ENCODE data around the gene GLYR1. TPM values are rescaled to one million over a fixed set of nuclear protein-coding genes. Genes with fewer than 3 reads are reported as not detected.

Gene GLYR1
- total and polyA plus RNA-seq, 4 donors = 18.1 to 50.2 (median 40.6) TPM

GRCh38 chr16:4771646-4772045 is 75.4 kb downstream of the GLYR1 start:
- Histone ChIP-seq H3K4me1 (ENCODE audit: control insufficient read depth in 4 of 4, insufficient read depth in 4 of 4, low read length in 3 of 4) (peaks cover 3 to 16% (median 14%) of the 10 kb centered on the region in 4 donors), H3K27me3 (ENCODE audit: control insufficient read depth in 4 of 4, insufficient read depth in 4 of 4, low read length in 3 of 4) (no peaks in the 10 kb centered on the region), H3K4me3 (ENCODE audit: low read depth in 1 of 3, low read length in 3 of 3) (no peak overlapping the region), H3K27ac (ENCODE audit: low read depth in 1 of 2, low read length in 2 of 2) (no peak overlapping the region), H3K9me3 (ENCODE audit: control insufficient read depth in 4 of 4, low read length in 3 of 4) (no peaks in the 10 kb centered on the region), H3K36me3 (ENCODE audit: control insufficient read depth in 4 of 4, insufficient read depth in 3 of 4, low read depth in 1 of 4, low read length in 3 of 4) (no peaks in the 10 kb centered on the region), H3K9ac (ENCODE audit: low read depth in 1 of 2, low read length in 2 of 2) (no peak overlapping the region)
- WGBS = 77% methylated on average over 3 of the region's 3 CpGs
- no peak for TF ChIP-seq RAD21 (IDR thresholded peaks at IDR 0.05)
- no peak for TF ChIP-seq ZBTB33 (IDR thresholded peaks at IDR 0.05)
- no peak for TF ChIP-seq EGR1 (IDR thresholded peaks at IDR 0.05; ENCODE audit: low read depth in 2 of 2)
- TF ChIP-seq JUND (IDR thresholded peaks at IDR 0.05) = no peak
- no peak for TF ChIP-seq FOXA1 (IDR thresholded peaks at IDR 0.05)
- TF ChIP-seq TAF1 (conservative IDR thresholded peaks at IDR 0.05) = no peak
- TF ChIP-seq HNF4G (IDR thresholded peaks at IDR 0.05) = no peak
- no peak for TF ChIP-seq HNF4A (conservative IDR thresholded peaks at IDR 0.05)
- no peak for TF ChIP-seq NR2F2 (IDR thresholded peaks at IDR 0.05)
- TF ChIP-seq GABPA (IDR thresholded peaks at IDR 0.05 in 1 of 2, conservative IDR thresholded peaks at IDR 0.05 in 1 of 2) = no peak
- TF ChIP-seq RXRA (IDR thresholded peaks at IDR 0.05) = no peak
- TF ChIP-seq ATF3 (IDR thresholded peaks at IDR 0.05) = no peak
- TF ChIP-seq SP1 (IDR thresholded peaks at IDR 0.05) = no peak
- no peak for TF ChIP-seq CTCF (IDR thresholded peaks at IDR 0.05; ENCODE audit: low read depth, low read length, missing input control)
- no peak for TF ChIP-seq MAX (IDR thresholded peaks at IDR 0.05)
- no peak for TF ChIP-seq REST (IDR thresholded peaks at IDR 0.05)
- no peak for TF ChIP-seq FOXA2 (IDR thresholded peaks at IDR 0.05)
- no peak for TF ChIP-seq YY1 (IDR thresholded peaks at IDR 0.05)
- no peak for DNase-seq (ENCODE audit: low spot score)
